Sigmoid colon (tissue), 7 donors: ENCODE measurements around the gene XBP1. TPM values are rescaled to one million over a fixed set of nuclear protein-coding genes. Genes with fewer than 3 reads are reported as not detected.
"Not testable (repeated sequence)": the region's sequence is repeated elsewhere in the genome, so short reads cannot be mapped to it uniquely, and the experiment has no call there.

ENCODE experiments used
- DNase-seq: peaks from one replicate; pipeline ENCODE4 v3.0.0-alpha.2; 2019
- H3K27ac ChIP-seq, 4 donors: fragments of 200-600 bp; sonication (generic); one replicate each; pipeline ENCODE4 v1.5.1; 2016 to 2019; ENCODE audit warnings: mild to moderate bottlenecking in 1 of 4
- H3K27me3 ChIP-seq, 3 donors: fragments of 200-600 bp; sonication (generic); one replicate each; pipeline ENCODE4 v1.5.1; 2019; ENCODE audit warnings: mild to moderate bottlenecking in 1 of 3
- H3K36me3 ChIP-seq, 4 donors: fragments of 200-600 bp; sonication (generic); one replicate each; pipeline ENCODE4 v1.5.1; 2016 to 2019
- H3K4me1 ChIP-seq, 4 donors: fragments of 200-600 bp; sonication (generic); one replicate each; pipeline ENCODE4 v1.5.1; 2017 to 2019
- H3K4me3 ChIP-seq, 4 donors: fragments of 200-600 bp; sonication (generic); one replicate each; pipeline ENCODE4 v1.5.1; 2017 to 2019; ENCODE audit warnings: mild to moderate bottlenecking in 2 of 4, moderate library complexity in 1 of 4
- H3K9me3 ChIP-seq, 4 donors: fragments of 200-600 bp in 3 of 4; sonication (generic) in 3 of 4; one replicate each; pipeline versions ENCODE4 v1.5.1 to v1.6.1; 2013 to 2019
- EP300 ChIP-seq, 4 donors: sonication (generic); formaldehyde crosslinking; IDR thresholded peaks; one replicate each; pipeline ENCODE4 v1.6.1; 2017; ENCODE audit warnings: antibody characterized with exemption in 4 of 4
- POLR2A ChIP-seq, 2 donors: fragments of 450-650 bp; IDR thresholded peaks; one replicate each; pipeline ENCODE4 v1.6.1; 2016; ENCODE audit warnings: antibody characterized with exemption in 2 of 2, mild to moderate bottlenecking in 2 of 2, moderate library complexity in 2 of 2
- POLR2AphosphoS5 ChIP-seq, 4 donors: sonication (generic); formaldehyde crosslinking; IDR thresholded peaks; one replicate each; pipeline ENCODE4 v1.6.1; 2017; ENCODE audit warnings: antibody characterized with exemption in 4 of 4
- WGBS, 2 donors: extraction: QIAGEN DNeasy Blood & Tissue Kit; methylation state at CpG; one replicate each; pipeline ENCODE4 v1.1.7; 2013; 5-methylcytosine and 5-hydroxymethylcytosine counted together
- intact Hi-C: fragments of 100-400 bp; cut with DNase I; formaldehyde crosslinking; loops from one replicate; pipeline ENCODE4 v1.15.1; 2023
- polyA plus RNA-seq, 3 donors: library from polyadenylated mRNA; stranded (reverse); fragments of 200-250 nt; gene quantifications; one replicate each; pipeline ENCODE4 v1.2.3, GENCODE V29; 2013
- total RNA-seq, 4 donors: library from RNA; depleted of rRNA; stranded (reverse); fragments of >200 nt; gene quantifications; one replicate each; pipeline ENCODE4 v1.1.0, GENCODE V29; 2016
- TF ChIP-seq, protein P1 (sequence below), 4 experiments: fragments of 450-650 bp in 3 of 4; fragments of 200-600 bp in 1 of 4; IDR thresholded peaks; one replicate each; pipeline ENCODE4 v1.5.1; 2016 to 2019; ENCODE audit warnings: antibody characterized with exemption in 4 of 4, mild to moderate bottlenecking in 3 of 4, moderate library complexity in 2 of 4
- donor health status: healthy with polysubstance abuse.
- donor health status: Bipolar disorder and iron deficiency.
- donor health status: healthy.

The XBP1 gene
- total and polyA plus RNA-seq, 7 donors, result 76.7 to 134 (median 106) TPM

DNA sequence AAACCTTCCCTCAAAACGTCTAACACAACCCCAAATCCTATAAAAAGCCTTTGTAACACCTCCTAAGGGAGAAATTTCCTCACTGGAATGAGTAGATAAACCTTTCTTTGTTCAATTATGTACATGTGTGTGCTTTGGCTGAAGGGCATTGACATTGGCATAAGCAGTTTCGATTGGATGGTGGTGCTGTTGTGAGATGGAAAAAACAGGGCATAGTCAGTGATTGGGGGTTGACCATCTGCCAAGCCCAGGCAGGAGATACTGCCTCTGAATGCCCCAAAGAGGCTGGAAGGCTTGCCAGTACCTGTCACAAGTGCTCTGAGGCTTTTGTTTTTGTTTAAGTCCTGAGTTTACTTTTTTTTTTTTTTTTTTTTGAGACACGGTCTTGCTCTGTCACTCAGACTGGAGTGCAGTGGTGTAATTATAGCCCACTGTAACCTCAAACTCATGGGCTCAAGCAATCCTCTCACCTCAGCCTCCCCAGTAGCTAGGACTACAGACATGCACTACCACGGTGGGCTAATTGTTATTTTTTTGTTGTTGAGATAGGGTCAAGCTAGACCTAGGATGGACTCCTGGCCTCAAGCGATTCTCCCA lies 29.1 kb downstream of the XBP1 start:
- Histone ChIP-seq H3K27me3 (no peaks in the 10 kb centered on the region), H3K27ac (no peak overlapping the region), H3K36me3 (peaks cover 0 to 20% (median 0%) of the 10 kb centered on the region in 4 donors), H3K4me1 (peaks cover 0 to 28% (median 21%) of the 10 kb centered on the region in 4 donors), H3K9me3 (peaks cover 0 to 4% (median 0%) of the 10 kb centered on the region in 4 donors), H3K4me3 (no peak overlapping the region)
- no peak for DNase-seq
- TF ChIP-seq POLR2AphosphoS5 (IDR thresholded peaks at IDR 0.05) (no peak), POLR2A (IDR thresholded peaks at IDR 0.05) (no peak), EP300 (IDR thresholded peaks at IDR 0.05) (no peak)
- TF ChIP-seq, protein P1, sequence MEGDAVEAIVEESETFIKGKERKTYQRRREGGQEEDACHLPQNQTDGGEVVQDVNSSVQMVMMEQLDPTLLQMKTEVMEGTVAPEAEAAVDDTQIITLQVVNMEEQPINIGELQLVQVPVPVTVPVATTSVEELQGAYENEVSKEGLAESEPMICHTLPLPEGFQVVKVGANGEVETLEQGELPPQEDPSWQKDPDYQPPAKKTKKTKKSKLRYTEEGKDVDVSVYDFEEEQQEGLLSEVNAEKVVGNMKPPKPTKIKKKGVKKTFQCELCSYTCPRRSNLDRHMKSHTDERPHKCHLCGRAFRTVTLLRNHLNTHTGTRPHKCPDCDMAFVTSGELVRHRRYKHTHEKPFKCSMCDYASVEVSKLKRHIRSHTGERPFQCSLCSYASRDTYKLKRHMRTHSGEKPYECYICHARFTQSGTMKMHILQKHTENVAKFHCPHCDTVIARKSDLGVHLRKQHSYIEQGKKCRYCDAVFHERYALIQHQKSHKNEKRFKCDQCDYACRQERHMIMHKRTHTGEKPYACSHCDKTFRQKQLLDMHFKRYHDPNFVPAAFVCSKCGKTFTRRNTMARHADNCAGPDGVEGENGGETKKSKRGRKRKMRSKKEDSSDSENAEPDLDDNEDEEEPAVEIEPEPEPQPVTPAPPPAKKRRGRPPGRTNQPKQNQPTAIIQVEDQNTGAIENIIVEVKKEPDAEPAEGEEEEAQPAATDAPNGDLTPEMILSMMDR (IDR thresholded peaks at IDR 0.05), result no peak
- intact Hi-C loops, result no loop called here
- whole genome bisulfite sequencing, 2 donors, result 66 to 82% methylated on average over 5 of the region's 5 CpGs

DNA sequence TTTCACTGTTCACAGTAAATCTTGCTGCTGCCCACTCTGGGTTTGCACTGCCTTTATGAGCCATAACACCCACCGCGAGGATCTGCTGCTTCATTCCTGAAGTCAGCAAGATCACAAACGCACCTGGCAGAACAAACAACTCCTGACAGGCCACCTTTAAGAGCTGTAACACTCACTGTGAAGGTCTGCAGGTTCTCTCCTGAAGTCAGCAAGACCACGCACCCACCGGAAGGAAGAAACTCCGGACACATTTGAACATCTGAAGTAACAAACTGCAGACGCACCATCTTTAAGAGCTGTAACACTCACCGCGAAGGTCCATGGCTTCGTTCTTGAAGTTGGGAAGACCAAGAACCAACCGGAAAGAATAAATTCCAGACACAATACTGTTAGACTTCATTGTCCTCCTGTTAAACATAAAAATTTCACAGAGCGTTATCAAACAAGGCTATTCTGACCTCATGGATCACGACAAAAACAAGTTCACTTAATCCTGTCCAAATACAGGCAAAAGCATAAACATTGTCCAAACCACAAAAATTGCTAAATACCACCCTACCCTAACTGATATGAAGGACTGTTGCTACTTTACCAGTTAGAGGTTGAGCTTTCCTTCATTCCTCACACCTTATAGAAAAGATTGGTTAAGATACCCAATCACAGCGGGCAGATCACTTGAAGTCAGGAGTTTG lies 30.8 kb downstream of the XBP1 start:
- H3K9me3 ChIP-seq, result peaks cover 0 to 4% (median 0%) of the 10 kb centered on the region in 4 donors
- TF ChIP-seq EP300 (IDR thresholded peaks at IDR 0.05), result no peak
- TF ChIP-seq POLR2A (IDR thresholded peaks at IDR 0.05), result no peak
- TF ChIP-seq POLR2AphosphoS5 (IDR thresholded peaks at IDR 0.05), result no peak
- TF ChIP-seq, protein P1 (IDR thresholded peaks at IDR 0.05), result no peak
- H3K4me1 ChIP-seq, result peaks cover 0 to 10% (median 8%) of the 10 kb centered on the region in 4 donors
- DNase-seq, result no peak
- WGBS, 2 donors, result 91% methylated on average over 14 of the region's 14 CpGs
- H3K36me3 ChIP-seq, result peaks cover 0 to 4% (median 0%) of the 10 kb centered on the region in 4 donors
- H3K4me3 ChIP-seq, result no peak overlapping the region
- intact Hi-C loops, result no loop called here
- H3K27me3 ChIP-seq, result no peaks in the 10 kb centered on the region
- no peak overlapping the region for H3K27ac ChIP-seq

DNA sequence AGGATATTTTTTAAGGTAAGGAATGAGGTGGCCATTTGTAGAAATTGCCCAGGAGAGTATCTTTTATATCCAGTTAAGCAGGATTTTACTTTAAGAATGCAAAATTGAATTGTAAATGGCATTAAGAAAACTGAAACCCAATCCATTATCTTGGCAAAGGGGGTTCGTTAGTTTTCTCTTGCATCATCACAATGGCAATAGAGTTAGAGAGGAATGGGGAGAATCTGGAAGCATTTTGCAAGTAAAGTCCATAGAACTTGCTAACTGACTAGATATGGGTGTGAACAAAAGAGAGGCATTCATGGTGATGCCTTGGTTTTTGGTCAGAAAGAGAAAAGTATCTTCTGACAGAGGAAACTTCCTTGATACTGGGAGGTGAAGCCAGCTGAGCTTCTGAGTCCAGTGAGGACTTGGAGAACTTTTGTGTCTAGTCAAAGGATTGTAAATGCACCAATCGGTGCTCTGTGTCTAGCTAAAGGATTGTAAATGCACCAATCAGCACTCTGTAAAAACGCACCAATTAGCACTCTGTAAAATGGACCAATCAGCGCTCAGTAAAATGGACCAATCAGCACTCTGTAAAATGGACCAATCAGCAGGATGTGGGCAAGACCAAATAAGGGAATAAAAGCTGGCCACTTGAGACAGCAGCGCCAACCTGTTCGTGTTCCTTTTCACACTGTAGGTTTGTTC lies 31.5 kb downstream of the XBP1 start:
- H3K27ac ChIP-seq, result no peak overlapping the region
- H3K4me1 ChIP-seq, result peaks cover 0 to 3% (median 2%) of the 10 kb centered on the region in 4 donors
- H3K4me3 ChIP-seq, result no peak overlapping the region
- no peaks in the 10 kb centered on the region for H3K27me3 ChIP-seq
- peaks cover 0 to 4% (median 0%) of the 10 kb centered on the region in 4 donors for H3K9me3 ChIP-seq
- no peak for DNase-seq
- intact Hi-C loops, result no loop called here
- no peaks in the 10 kb centered on the region for H3K36me3 ChIP-seq
- TF ChIP-seq POLR2A (IDR thresholded peaks at IDR 0.05), result no peak
- TF ChIP-seq, protein P1 (IDR thresholded peaks at IDR 0.05), result no peak
- TF ChIP-seq EP300 (IDR thresholded peaks at IDR 0.05), result no peak
- TF ChIP-seq POLR2AphosphoS5 (IDR thresholded peaks at IDR 0.05), result no peak
- 92 to 94% methylated on average over 6 of the region's 6 CpGs for WGBS, 2 donors

DNA sequence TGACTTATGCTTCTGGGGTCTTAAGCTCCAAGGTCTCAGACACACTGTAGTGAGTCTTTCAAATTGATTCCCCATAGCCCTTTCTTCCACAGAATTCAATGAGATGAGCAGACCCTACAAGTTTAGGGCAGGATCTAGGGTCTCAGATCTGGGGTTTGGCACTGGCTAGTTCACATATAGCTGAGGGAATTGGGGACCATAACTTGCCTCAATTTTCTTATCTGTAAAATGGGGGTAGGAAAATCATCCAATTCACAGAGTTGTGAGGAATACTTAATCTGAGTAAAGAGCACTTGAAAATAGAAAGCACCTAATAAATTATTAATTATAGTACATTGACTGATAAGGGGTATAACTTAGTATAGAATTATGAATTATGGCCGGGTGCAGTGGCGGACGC lies 33.7 kb downstream of the XBP1 start:
- Histone ChIP-seq H3K4me1 (no peaks in the 10 kb centered on the region), H3K9me3 (peaks cover 0 to 4% (median 0%) of the 10 kb centered on the region in 4 donors), H3K27me3 (no peaks in the 10 kb centered on the region), H3K27ac (no peak overlapping the region), H3K36me3 (no peaks in the 10 kb centered on the region), H3K4me3 (no peak overlapping the region)
- no peak for TF ChIP-seq POLR2AphosphoS5 (IDR thresholded peaks at IDR 0.05)
- no peak for TF ChIP-seq EP300 (IDR thresholded peaks at IDR 0.05)
- no peak for TF ChIP-seq POLR2A (IDR thresholded peaks at IDR 0.05)
- TF ChIP-seq, protein P1 (IDR thresholded peaks at IDR 0.05), result no peak
- WGBS, 2 donors, result 96 to 97% methylated on average over 3 of the region's 3 CpGs
- DNase-seq, result no peak
- intact Hi-C loops, result no loop called here

DNA sequence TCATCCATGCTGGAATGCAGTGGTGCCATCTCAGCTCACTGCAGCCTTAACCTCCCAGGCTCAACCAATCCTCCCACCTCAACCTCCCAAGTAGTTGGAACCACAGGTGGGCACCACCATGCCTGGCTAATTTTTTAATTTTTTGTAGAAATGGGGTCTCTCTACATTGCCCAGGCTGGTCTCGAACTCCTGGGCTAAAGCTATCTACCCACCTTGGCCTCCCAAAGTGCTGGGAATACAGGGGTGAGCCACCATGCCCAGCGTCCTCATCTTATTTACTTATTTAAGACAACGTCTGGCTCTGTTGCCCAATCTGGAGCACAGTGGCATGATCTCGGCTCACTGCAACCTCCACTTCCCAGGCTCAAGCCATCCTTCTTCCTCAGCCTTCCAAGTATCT lies 38.4 kb downstream of the XBP1 start:
- WGBS, 2 donors, result 95% methylated on average over 4 of the region's 4 CpGs
- H3K9me3 ChIP-seq, H3K36me3 ChIP-seq, H3K4me3 ChIP-seq, H3K27ac ChIP-seq, intact Hi-C loops, H3K27me3 ChIP-seq, DNase-seq, H3K4me1 ChIP-seq: not testable (repeated sequence)
